Transverse colon (tissue), 4 donors: ENCODE measurements around the gene LCE5A. TPM values are rescaled to one million over a fixed set of nuclear protein-coding genes. Genes with fewer than 3 reads are reported as not detected.
"Not testable (repeated sequence)": the region's sequence is repeated elsewhere in the genome, so short reads cannot be mapped to it uniquely, and the experiment has no call there.

Experiments
- DNase-seq: peaks from one replicate; pipeline ENCODE4 v3.0.0-alpha.2; 2019
- H3K27ac ChIP-seq, 4 donors: fragments of 200-600 bp; sonication (generic); 2 replicates each; pipeline ENCODE4 v1.5.1; 2016 to 2018; ENCODE audit warnings: inconsistent platforms in 4 of 4
- H3K27me3 ChIP-seq: fragments of 200-600 bp; sonication (generic); 2 replicates; pipeline ENCODE4 v1.5.1; 2017; ENCODE audit warnings: inconsistent platforms
- H3K36me3 ChIP-seq, 4 donors: fragments of 200-600 bp; sonication (generic); 2 replicates each; pipeline ENCODE4 v1.5.1; 2017 to 2019; ENCODE audit warnings: inconsistent platforms in 4 of 4
- H3K4me1 ChIP-seq, 4 donors: fragments of 200-600 bp; sonication (generic); 2 replicates each; pipeline ENCODE4 v1.5.1; 2017 to 2020; ENCODE audit warnings: inconsistent platforms in 4 of 4
- H3K4me3 ChIP-seq, 4 donors: fragments of 200-600 bp; sonication (generic); 1 replicate in 1 of 4; 2 replicates in 3 of 4; pipeline versions ENCODE4 v1.5.1 to v1.6.1; 2017 to 2019; ENCODE audit warnings: inconsistent platforms in 4 of 4
- H3K9me3 ChIP-seq, 2 donors: fragments of 200-600 bp; sonication (generic); 2 replicates each; pipeline ENCODE4 v1.5.1; 2017 to 2019; ENCODE audit warnings: inconsistent platforms in 2 of 2
- EP300 ChIP-seq: sonication (generic); formaldehyde crosslinking; IDR thresholded peaks from one replicate; pipeline ENCODE4 v1.6.1; 2017; ENCODE audit warnings: antibody characterized with exemption, low read depth
- POLR2A ChIP-seq: fragments of 450-650 bp; IDR thresholded peaks from one replicate; pipeline ENCODE4 v1.6.1; 2016; ENCODE audit warnings: antibody characterized with exemption, mild to moderate bottlenecking, moderate library complexity
- POLR2AphosphoS5 ChIP-seq, 3 donors: sonication (generic); formaldehyde crosslinking; IDR thresholded peaks; one replicate each; pipeline ENCODE4 v1.6.1; 2016; ENCODE audit warnings: antibody characterized with exemption in 3 of 3
- WGBS, 2 donors: methylation state at CpG; one replicate each; pipeline ENCODE4 v1.1.5; 2018; ENCODE audit warnings: low coverage in 1 of 2; 5-methylcytosine and 5-hydroxymethylcytosine counted together
- in situ Hi-C, 4 donors: fragments of 200-750 bp; cut with MboI; loops; one replicate each; pipeline versions ENCODE4 v1.15.0 to v1.15.1; 2017; ENCODE audit warnings: low sequenced_read_pairs in 3 of 4, low pct_ligation_motif_present in 1 of 4, low pct_unique_long_range_greater_than_20kb in 1 of 4
- intact Hi-C: fragments of 100-400 bp; cut with DNase I; formaldehyde crosslinking; loops from one replicate; pipeline ENCODE4 v1.15.1; 2023; ENCODE audit warnings: low total_unique reads
- total RNA-seq, 4 donors: library from RNA; depleted of rRNA; stranded (reverse); fragments of >200 nt; gene quantifications; one replicate each; pipeline ENCODE4 v1.1.0, GENCODE V29; 2016
- TF ChIP-seq, protein P1 (sequence below), 5 experiments: fragments of 200-600 bp in 3 of 5; fragments of 450-650 bp in 2 of 5; sonication (generic) in 3 of 5; IDR thresholded peaks; 1 replicate in 2 of 5; 2 replicates in 3 of 5; pipeline ENCODE4 v1.5.1; 2016 to 2017; ENCODE audit warnings: antibody characterized with exemption in 5 of 5, inconsistent platforms in 3 of 5, mild to moderate bottlenecking in 2 of 5, moderate library complexity in 1 of 5

LCE5A gene
- total RNA-seq, 4 donors from 2014 or later, result not detected

DNA sequence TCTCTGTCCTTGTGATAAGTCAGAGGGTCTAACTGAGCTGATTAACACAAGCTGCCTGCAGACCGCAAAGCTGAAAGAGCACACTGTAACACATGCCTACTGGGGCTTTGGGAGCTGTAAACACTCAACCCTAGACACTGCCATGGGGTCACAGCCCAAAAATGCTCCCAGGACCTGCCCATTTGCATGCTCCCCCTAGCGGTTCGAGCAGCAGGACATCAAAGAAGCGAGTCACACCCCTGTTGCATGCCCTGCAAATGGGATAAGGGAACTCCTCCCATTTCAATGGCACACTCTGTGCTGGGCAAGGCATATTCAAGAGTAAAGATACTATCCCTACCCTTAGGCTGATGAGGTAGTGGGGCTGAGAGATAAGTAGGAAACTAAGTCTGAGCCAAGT, 33.2 kb downstream of the LCE5A start:
- Histone ChIP-seq H3K9me3 (no peaks in the 10 kb centered on the region), H3K4me3 (no peak overlapping the region), H3K27me3 (no peaks in the 10 kb centered on the region), H3K36me3 (no peaks in the 10 kb centered on the region), H3K4me1 (no peaks in the 10 kb centered on the region), H3K27ac (no peak overlapping the region)
- in situ Hi-C loops, result no loop called here
- TF ChIP-seq EP300 (no peak), POLR2A (no peak)
- TF ChIP-seq, protein P1, sequence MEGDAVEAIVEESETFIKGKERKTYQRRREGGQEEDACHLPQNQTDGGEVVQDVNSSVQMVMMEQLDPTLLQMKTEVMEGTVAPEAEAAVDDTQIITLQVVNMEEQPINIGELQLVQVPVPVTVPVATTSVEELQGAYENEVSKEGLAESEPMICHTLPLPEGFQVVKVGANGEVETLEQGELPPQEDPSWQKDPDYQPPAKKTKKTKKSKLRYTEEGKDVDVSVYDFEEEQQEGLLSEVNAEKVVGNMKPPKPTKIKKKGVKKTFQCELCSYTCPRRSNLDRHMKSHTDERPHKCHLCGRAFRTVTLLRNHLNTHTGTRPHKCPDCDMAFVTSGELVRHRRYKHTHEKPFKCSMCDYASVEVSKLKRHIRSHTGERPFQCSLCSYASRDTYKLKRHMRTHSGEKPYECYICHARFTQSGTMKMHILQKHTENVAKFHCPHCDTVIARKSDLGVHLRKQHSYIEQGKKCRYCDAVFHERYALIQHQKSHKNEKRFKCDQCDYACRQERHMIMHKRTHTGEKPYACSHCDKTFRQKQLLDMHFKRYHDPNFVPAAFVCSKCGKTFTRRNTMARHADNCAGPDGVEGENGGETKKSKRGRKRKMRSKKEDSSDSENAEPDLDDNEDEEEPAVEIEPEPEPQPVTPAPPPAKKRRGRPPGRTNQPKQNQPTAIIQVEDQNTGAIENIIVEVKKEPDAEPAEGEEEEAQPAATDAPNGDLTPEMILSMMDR (IDR thresholded peaks at IDR 0.05), result no peak
- DNase-seq, result no peak
- WGBS, 2 donors, result 44% methylated on average over 4 of the region's 4 CpGs; no CpG with 5 or more reads in 1 of the 2 donors
- intact Hi-C loops, result no loop called here

- no peak for DNase-seq
- intact Hi-C loops (no loop called here), in situ Hi-C loops (no loop called here)
- H3K27me3 ChIP-seq, result no peaks in the 10 kb centered on the region
- no peaks in the 10 kb centered on the region for H3K4me1 ChIP-seq
- 31% methylated on average over 1 of the region's 1 CpG; no CpG with 5 or more reads in 1 of the 2 donors for WGBS, 2 donors
- TF ChIP-seq, protein P1 (IDR thresholded peaks at IDR 0.05), result no peak
- TF ChIP-seq POLR2A, result no peak
- no peak for TF ChIP-seq EP300
- TF ChIP-seq POLR2AphosphoS5 (IDR thresholded peaks at IDR 0.05), result no peak
- no peaks in the 10 kb centered on the region for H3K36me3 ChIP-seq
- H3K9me3 ChIP-seq, result no peaks in the 10 kb centered on the region
- H3K4me3 ChIP-seq, result no peak overlapping the region
- H3K27ac ChIP-seq, result no peak overlapping the region
Measured at GRCh38 chr1:152546704-152547103, 36.1 kb downstream of the LCE5A start.

DNA sequence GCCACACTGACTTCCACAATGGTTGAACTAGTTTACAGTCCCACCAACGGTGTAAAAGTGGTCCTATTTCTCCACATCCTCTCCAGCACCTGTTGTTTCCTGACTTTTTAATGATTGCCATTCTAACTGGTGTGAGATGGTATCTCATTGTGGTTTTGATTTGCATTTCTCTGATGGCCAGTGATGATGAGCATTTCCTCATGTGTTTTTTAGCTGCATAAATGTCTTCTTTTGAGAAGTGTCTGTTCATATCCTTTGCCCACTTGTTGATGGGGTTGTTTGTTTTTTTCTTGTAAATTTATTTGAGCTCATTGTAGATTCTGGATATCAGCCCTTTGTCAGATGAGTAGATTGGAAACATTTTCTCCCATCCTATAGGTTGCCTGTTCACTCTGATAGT, 37.8 kb downstream of the LCE5A start:
- H3K36me3 ChIP-seq, H3K27ac ChIP-seq, in situ Hi-C loops, H3K9me3 ChIP-seq, H3K4me3 ChIP-seq, DNase-seq, intact Hi-C loops, H3K4me1 ChIP-seq, H3K27me3 ChIP-seq: not testable (repeated sequence)
- 60% methylated on average over 1 of the region's 1 CpG; no CpG with 5 or more reads in 1 of the 2 donors for WGBS, 2 donors

Other genes starting within 250 kb of the LCE5A start
- gene FLG, start 185.6 kb upstream of the LCE5A start, total RNA-seq, result not detected
- gene FLG2, start 150.8 kb upstream of the LCE5A start, total RNA-seq, result not detected
- not detected for gene CRNN, start 96.5 kb upstream of the LCE5A start, total RNA-seq
- not detected for gene CRCT1, start 3.7 kb downstream of the LCE5A start, total RNA-seq
- gene LCE3E, start 56.0 kb downstream of the LCE5A start, total RNA-seq, result not detected
- not detected for gene LCE3D, start 69.7 kb downstream of the LCE5A start, total RNA-seq
- gene LCE3C, start 89.4 kb downstream of the LCE5A start, total RNA-seq, result not detected
- not detected for gene LCE3B, start 103.0 kb downstream of the LCE5A start, total RNA-seq
- gene LCE3A, start 112.3 kb downstream of the LCE5A start, total RNA-seq, result not detected
- not detected for gene LCE2D, start 152.6 kb downstream of the LCE5A start, total RNA-seq
- not detected for gene LCE2C, start 164.5 kb downstream of the LCE5A start, total RNA-seq
- gene LCE2B, start 175.3 kb downstream of the LCE5A start, total RNA-seq, result not detected
- gene LCE2A, start 187.5 kb downstream of the LCE5A start, total RNA-seq, result not detected
- gene LCE4A, start 197.4 kb downstream of the LCE5A start, total RNA-seq, result not detected
- not detected for gene KPRP, start 247.2 kb downstream of the LCE5A start, total RNA-seq